Pons (tissue), 1 donor: ENCODE measurements around the gene SDK2.
"Not testable (repeated sequence)": the region's sequence is repeated elsewhere in the genome, so short reads cannot be mapped to it uniquely, and the experiment has no call there.

Experiments
- DNase-seq: peaks from one replicate; pipeline ENCODE4 v3.0.0-alpha.2; 2016; ENCODE audit warnings: low spot score

SDK2 gene

GRCh38 chr17:73482251-73482716, 162.0 kb downstream of the SDK2 start:
- no peak for DNase-seq

DNA sequence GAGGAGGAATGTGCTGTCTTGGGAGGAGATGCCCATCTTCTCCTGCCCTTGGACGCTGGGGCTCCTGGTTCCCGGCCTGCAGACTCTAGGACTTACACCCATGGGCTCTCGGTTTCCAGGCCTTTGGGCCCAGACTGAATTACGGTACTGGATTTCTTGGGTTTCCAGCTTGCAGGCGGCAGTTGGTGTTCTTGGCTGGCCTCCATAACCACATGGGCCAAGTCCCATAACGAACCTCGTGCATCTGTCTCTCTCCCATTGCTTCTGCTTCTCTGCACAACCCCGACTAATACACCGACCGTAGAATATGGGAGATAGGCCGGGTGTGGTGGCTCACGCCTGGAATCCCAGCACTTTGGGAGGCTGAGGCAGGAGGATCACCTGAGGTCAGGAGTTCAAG, 162.6 kb downstream of the SDK2 start:
- no peak for DNase-seq

- DNase-seq = no peak
These were observed 163.5 kb downstream of the SDK2 start for GRCh38 chr17:73480740-73481139.

- DNase-seq = no peak
These were observed 165.3 kb downstream of the SDK2 start for GRCh38 chr17:73478768-73479424.

GRCh38 chr17:73478334-73478733, 165.9 kb downstream of the SDK2 start:
- DNase-seq = no peak

DNA sequence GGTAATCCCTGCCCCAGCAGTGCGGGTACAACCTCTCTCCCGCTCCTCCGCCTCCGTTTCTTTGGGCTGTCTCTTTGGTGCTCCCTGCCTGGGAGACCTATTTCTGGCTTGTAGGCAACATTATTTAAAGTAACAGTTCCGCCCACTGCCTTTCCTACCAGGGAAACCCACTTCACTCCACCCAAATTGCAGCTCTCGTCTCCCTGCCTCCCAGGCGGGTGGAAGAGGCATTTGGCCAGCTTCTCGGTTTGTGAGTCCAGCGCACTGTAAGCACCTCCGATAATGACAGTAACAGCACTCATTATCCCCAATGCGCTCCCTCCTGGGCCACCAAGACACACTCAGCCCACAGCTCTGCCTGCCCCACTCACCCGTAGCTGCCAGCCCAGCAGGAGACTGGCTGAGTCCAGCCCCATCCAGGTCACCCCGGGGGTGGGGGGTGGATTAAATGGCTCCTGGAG, 167.3 kb downstream of the SDK2 start:
- no peak for DNase-seq

- DNase-seq = no peak
These were observed 169.8 kb downstream of the SDK2 start for GRCh38 chr17:73474370-73474988.

GRCh38 chr17:73472715-73473114, 171.5 kb downstream of the SDK2 start:
- not testable (repeated sequence) for DNase-seq

GRCh38 chr17:73471924-73472323, 172.3 kb downstream of the SDK2 start:
- DNase-seq = no peak

DNA sequence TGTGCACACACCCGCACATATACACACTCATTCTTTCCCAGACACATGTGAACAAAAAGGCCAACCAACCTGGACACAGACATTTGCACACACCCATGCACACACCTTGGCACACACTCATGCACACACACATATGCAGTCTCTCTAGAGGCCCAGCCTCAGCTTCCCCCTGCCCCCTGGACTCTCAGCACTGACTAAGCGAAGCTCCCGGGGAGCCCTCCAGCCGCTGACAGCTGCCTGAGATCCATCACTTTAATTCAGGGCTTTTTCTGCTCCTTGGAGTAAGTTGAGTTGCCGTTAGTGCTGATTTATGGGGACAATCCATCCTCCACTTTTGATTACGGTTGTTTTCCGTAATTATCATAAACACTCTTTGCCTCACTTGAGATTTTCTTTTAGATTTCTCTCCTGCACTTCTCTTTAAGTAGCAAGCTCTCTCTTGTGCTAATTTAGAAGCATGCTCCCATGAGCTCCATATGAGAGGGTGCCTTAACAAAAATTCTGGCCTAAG, 173.9 kb downstream of the SDK2 start:
- no peak for DNase-seq

- DNase-seq = no peak
These were observed 174.9 kb downstream of the SDK2 start for GRCh38 chr17:73469311-73469710.

GRCh38 chr17:73468221-73468620, 176.0 kb downstream of the SDK2 start:
- DNase-seq = no peak

- no peak for DNase-seq
These were observed 176.6 kb downstream of the SDK2 start for GRCh38 chr17:73467651-73468050.

DNA sequence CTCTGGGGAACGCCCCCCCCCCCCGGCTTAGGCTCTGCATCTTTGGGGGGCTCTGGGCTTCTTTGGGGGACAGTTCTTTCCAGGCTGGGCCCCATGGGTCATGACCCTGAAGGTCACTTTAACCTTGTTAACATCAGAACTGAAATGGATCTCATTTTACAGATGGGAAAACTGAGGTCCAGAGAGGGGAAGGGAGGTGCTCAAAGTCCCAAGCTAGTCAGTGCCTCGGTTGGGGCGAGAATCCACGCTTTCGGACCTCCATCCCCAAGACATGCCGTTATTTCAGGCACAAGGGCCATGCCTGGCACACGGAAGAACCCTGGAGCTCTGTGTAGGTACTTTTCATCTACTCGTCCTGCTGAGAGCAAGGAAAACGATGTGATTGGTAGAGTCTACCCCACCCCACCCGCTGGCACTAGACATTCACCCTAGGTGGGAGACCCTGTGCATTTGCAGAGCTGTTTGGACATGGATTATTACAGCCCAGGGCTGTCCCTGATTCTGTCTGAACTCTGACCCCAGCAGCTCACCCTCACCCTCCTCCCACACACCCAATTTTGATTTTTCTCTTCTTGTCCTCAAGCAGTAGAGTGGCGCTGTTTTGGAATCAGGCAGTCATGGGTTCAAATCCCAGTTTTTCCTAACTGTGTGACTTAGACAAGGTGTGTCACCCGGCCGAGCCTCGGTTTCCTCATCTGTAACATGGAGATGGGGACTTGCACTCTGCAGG, 177.4 kb downstream of the SDK2 start:
- no peak for DNase-seq

DNA sequence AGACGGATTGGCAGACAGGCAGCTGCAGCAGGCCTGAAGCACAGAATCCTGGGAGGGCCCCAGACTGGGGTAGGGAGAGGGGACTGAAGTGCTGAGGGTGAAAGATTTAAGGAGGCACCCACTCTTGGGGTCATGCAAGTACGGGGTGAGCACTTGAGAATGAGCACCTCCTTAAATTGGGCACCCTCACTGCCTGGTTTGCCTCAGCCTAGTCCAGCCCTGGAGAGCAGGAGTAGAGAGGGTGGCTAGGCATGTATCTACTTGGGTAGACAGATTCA, 178.4 kb downstream of the SDK2 start:
- DNase-seq = no peak

GRCh38 chr17:73465130-73465952, 178.9 kb downstream of the SDK2 start:
- DNase-seq = no peak

GRCh38 chr17:73464447-73464846, 179.8 kb downstream of the SDK2 start:
- no peak for DNase-seq

DNA sequence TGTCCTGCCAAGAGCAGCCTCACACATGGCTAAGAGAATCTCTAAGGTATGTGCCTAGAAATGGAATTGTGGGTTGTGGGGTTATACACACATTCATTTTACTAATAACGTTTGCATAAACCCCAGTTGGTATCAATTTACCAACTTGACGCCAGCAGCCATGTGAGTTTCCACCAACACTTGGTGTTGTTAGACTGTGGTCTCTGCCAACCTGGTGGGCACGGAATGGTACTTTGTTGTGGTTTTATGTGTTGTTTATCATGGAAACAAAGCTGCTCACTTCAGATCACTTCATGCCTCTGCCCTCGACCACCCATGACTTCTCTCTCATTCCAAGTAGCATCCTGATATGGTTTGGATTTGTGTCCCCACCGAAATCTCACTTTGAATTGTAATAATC, 180.4 kb downstream of the SDK2 start:
- no peak for DNase-seq

GRCh38 chr17:73462823-73463222, 181.4 kb downstream of the SDK2 start:
- no peak for DNase-seq

DNA sequence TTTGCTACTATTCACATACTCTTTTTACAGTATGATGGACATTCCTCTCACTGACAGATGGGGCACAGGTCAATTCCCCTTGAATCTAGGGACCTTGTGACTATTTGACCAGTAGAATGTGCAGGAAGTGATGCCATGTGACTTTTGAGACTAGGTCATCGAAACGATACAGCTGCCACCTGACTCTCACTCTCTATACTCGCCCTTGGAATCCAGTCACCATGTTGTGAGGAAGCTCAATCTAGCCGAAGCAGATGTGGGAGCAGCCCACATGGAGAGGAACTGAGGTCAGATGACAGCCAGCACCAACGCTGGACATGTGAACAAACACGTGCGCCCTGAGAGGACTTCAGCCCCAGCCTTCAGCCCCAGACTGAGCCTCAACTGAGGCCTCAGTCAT, 184.3 kb downstream of the SDK2 start:
- DNase-seq = no peak

DNA sequence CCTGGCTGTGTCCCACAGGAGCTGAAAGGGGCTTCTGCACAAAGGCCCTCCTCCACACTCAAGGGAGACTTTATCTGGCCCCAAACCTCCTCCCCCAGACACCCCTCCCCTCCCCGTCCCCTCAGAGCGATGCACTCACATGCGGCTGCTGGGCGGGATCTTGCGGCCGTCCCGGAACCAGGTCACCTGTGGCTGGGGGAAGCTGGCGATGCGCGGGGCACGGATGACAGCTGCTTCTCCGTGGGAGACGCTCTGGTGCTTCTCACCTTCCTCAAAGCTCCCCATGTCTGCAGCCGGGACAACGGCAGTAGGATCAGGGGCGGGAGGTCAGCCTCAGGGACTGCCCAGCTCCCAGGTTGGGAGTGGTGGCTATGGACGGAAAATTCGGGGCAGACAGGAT, 188.5 kb downstream of the SDK2 start:
- no peak for DNase-seq

DNA sequence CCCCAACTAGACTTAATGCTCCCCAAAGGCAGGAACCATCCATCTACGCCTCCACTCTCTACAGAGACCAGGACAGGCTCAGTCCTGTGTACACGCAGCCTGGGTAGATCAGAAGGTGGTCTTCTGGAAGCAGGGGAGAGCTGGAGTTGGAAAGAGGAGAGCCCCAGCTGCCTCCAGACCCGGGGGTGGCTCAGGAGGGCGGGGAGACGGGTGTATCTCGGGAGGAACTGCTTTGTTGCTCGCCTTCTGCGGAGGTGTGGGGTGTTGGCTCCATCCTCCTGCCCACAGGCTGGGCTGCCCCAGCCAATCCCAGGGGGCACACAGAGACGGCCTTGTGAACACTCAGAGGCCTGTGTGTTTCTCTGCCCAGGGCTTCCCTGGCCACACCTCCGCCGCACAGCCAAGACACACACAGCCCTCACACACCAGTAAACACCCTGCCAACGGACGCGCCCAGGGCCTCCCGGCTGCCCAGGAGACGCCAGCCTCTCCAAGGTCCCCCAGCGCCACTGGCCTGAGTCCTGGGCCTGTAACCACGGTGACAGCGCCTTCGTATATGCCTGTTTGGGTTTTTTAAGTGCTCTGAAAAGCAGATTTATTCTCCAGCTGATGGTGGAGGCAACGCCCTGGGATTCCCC, 189.1 kb downstream of the SDK2 start:
- DNase-seq = peak; percentile 8
